Activated CD4-positive, alpha-beta memory T cell treated with anti-CD3 and anti-CD28 coated beads, Interleukin-2, amount 10 ng/mL, durations not matched to agents 7 days and 5 days (primary cell): Measurements from ENCODE around the gene DCHS1. TPM values are rescaled to one million over a fixed set of nuclear protein-coding genes. Genes with fewer than 3 reads are reported as not detected.
A peak's percentile ranks its signal among the peaks of the same experiment; 100 is the strongest.

Experiments used
- CTCF ChIA-PET: fragments of 350-600 bp; sonication (Branson Sonifier 250); formaldehyde crosslinking; loops from one replicate; lab custom pipeline; 2021; ENCODE audit warnings: antibody characterized with exemption, inconsistent platforms; lab: Charles Lee
- POLR2A ChIA-PET: fragments of 350-600 bp; sonication (Branson Sonifier 250); formaldehyde crosslinking; loops from one replicate; lab custom pipeline; 2021; ENCODE audit warnings: antibody characterized with exemption; lab: Charles Lee
- DNase-seq: peaks from one replicate; pipeline ENCODE4 v3.0.0-alpha.2; 2020
- H3K27ac Mint-ChIP-seq: one replicate; pipeline ENCODE4 v1.8.0; 2021; ENCODE audit warnings: mild to moderate bottlenecking, mixed read lengths
- H3K27me3 Mint-ChIP-seq: one replicate; pipeline ENCODE4 v1.8.0; 2021; ENCODE audit warnings: mixed read lengths
- H3K36me3 Mint-ChIP-seq: one replicate; pipeline ENCODE4 v1.8.0; 2021; ENCODE audit warnings: low read depth, mixed read lengths
- H3K4me1 Mint-ChIP-seq: one replicate; pipeline ENCODE4 v1.8.0; 2021; ENCODE audit warnings: mixed read lengths
- H3K4me3 Mint-ChIP-seq: one replicate; pipeline ENCODE4 v1.8.0; 2021; ENCODE audit warnings: mild to moderate bottlenecking, mixed read lengths
- H3K9me3 Mint-ChIP-seq: one replicate; pipeline ENCODE4 v1.8.0; 2021; ENCODE audit warnings: mixed read lengths
- total RNA-seq, 2 experiments: library from RNA; stranded (reverse); gene quantifications; one replicate each; pipeline ENCODE4 v1.2.3, GENCODE V29; 2021

DCHS1 gene
- total RNA-seq, 2 experiments from 2014 or later = 0.23 to 0.25 TPM

DNA sequence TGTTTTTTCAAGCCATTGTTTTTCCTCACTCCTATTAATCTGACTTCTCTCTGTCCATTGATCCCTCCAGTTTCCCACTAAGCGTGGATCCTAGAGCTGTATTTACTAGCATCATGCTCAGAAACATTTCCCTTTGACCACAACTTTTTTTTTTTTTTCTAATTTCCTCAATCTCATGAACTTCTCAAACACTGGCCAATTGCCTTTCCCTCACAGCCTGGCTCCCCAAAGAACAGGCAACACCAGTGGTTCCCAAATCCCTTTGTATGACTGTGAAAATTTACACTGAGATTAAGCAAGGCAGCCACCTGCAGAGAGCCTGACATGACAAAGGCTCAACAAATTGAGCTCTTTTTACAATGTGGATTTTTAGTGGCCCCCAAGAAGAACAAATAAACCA lies 35.0 kb downstream of the DCHS1 start:
- H3K4me1 Mint-ChIP-seq = peaks cover 6% of the 10 kb centered on the region
- CTCF ChIA-PET = interaction anchor here (0.8 to 4.4 kb wide), 4 partner anchors 9 to 63 kb away, joined by 3 to 59 read pairs (median 22); partner anchors contain the start of genes MRPL17 and TAF10
- no peaks in the 10 kb centered on the region for H3K27me3 Mint-ChIP-seq
- POLR2A ChIA-PET = interaction anchor here (1.4 to 6.6 kb wide), 4 partner anchors 9 to 63 kb away, joined by 3 to 108 read pairs (median 13); partner anchors contain the start of genes ILK, MRPL17, RRP8 and TAF10
- no peaks in the 10 kb centered on the region for H3K9me3 Mint-ChIP-seq
- no peak for DNase-seq
- H3K4me3 Mint-ChIP-seq = no peak overlapping the region
- no peak overlapping the region for H3K27ac Mint-ChIP-seq
- peaks cover 13% of the 10 kb centered on the region for H3K36me3 Mint-ChIP-seq

DNA sequence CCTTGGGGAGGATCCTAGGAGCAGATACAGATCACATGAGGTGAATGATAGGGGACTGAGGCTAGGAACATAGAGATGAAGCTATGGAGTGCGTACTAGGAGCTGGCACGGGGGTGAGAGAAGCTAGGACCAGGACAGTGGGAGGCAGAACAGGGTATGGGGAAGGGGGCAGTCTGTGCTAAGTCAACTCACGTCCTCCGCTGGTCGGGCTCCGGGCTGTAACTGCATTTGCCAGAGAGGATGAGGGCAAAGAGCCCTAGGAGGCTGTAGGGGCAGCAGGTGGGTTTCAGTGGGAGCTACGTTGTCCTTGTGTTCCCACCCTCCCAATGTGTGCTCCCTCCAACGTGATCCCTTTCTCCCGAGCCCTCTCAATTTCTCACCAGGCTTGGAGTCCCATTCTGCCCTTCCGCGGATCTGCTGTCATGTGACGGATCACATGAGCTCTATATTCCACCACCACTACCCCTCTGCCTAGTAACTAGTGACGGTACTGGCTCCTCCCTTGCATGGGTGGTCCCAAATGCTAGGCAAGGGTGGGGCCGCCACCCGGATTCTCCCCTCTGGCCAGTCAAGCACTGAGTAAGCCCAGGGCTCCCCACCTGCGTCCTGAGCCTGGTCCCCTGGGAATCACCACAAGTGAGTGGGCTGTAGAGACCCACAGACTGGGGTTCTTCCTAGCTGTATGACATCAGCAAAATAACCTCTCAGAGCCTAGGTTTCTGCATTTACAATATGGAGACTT lies 36.4 kb downstream of the DCHS1 start, which contains the start of gene TPP1:
Gene TPP1, minus strand, starts transcription at position 419 of the 742 bp plus-strand sequence. Its CDS starts 22 bp downstream, at position 397.
- H3K4me1 Mint-ChIP-seq = peaks cover 6% of the 10 kb centered on the region
- CTCF ChIA-PET = interaction anchor here (0.7 to 4.4 kb wide), 24 partner anchors 9 to 240 kb away, joined by 3 to 59 read pairs (median 3); partner anchors contain the start of genes ARFIP2, ILK, MRPL17 and RRP8
- POLR2A ChIA-PET = interaction anchor here (0.6 to 6.6 kb wide), 23 partner anchors 8 to 299 kb away, joined by 3 to 108 read pairs (median 6); partner anchors contain the start of genes APBB1, ARFIP2, CAVIN3 and ILK

DNA sequence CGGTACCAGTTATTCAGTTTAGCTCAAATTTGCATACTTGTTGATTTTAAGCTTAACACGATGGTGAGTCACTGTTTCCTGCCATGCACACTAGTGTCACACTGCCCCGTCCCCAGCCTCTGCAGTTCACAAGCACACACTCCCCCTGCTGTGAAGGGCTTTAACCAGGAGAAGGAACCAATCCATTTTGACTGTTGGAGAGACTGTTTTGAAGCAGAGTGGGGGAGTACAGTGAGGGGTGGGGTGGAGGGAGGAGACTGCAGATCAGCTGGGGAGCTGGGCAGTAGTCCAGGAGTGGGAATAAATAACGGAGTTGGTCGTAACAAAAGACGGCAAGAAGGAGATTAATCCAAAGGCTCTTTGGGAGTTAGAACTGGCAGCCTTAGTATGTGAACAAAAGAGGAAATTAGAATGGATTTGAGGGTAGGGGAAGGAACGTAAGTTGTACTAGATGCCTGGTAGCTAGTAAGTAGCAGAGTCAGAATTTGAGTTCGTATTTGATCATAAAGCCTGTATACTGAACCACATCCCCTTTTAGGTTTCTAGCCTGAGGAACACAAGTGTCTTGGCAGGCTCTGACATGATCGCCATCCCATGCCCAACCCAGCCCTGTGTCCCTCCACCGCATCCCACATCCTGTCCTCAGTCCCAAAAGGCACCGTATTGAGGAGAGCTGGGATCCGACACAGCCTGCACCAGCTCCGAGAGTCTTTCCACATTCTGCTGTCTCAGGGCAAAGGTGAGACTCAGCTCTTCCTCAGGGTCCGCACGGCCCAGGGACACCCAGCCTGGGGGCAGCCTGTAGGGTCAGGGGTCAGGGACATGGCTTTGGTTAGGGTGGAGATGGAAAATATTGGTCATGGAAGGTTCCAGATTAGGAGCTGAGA lies 37.2 kb downstream of the DCHS1 start:
- ChIA-PET POLR2A (interaction anchor here (0.8 to 6.6 kb wide), 24 partner anchors 8 to 298 kb away, joined by 3 to 108 read pairs (median 6); partner anchors contain the start of genes APBB1, ARFIP2, CAVIN3 and ILK), CTCF (interaction anchor here (0.6 to 4.4 kb wide), 29 partner anchors 9 to 240 kb away, joined by 3 to 59 read pairs (median 3); partner anchors contain the start of genes ARFIP2, ILK, MRPL17 and RRP8)
- Mint-ChIP-seq H3K4me1 (peaks cover 6% of the 10 kb centered on the region), H3K36me3 (peaks cover 18% of the 10 kb centered on the region), H3K27ac (no peak overlapping the region), H3K27me3 (no peaks in the 10 kb centered on the region), H3K9me3 (no peaks in the 10 kb centered on the region), H3K4me3 (no peak overlapping the region)
- peak; percentile 77 for DNase-seq

More for the DNA sequence above, 36.4 kb downstream of the DCHS1 start, which contains the start of gene TPP1:
- peaks cover 18% of the 10 kb centered on the region for H3K36me3 Mint-ChIP-seq
- no peak within 1 kb of the TSS for H3K27ac Mint-ChIP-seq
- H3K4me3 Mint-ChIP-seq = no peak within 1 kb of the TSS
- no peaks in the 10 kb centered on the region for H3K27me3 Mint-ChIP-seq
- DNase-seq = peak; percentile 92
- H3K9me3 Mint-ChIP-seq = no peaks in the 10 kb centered on the region

DNA sequence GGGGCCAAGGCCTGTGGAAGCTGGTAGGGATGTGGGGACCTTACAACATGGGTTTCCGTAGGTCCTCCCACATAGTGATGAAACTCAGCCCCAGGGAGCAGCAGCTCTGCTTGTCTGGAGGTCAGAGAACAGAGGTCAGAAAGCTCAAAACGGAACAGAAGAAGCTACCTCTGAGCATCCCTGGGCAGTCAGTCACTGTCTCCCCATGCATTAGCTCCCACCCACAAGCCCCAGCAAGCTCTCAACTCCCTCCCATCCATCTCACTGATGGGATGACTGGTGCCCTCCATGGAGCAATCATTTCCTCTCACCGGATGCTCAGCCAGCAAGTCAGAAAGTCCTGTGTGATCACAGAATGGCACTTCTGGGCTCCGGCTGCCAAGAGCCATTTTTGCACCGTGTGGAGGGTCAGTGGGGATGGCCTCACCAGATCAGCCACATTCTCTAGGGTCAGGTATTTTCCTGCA lies 38.3 kb downstream of the DCHS1 start:
- peaks cover 6% of the 10 kb centered on the region for H3K4me1 Mint-ChIP-seq
- H3K9me3 Mint-ChIP-seq = no peaks in the 10 kb centered on the region
- no peak for DNase-seq
- CTCF ChIA-PET = interaction anchor here (0.6 to 4.4 kb wide), 13 partner anchors 8 to 238 kb away, joined by 3 to 59 read pairs (median 4); partner anchors contain the start of genes ILK, MRPL17 and RRP8
- H3K4me3 Mint-ChIP-seq = no peak overlapping the region
- POLR2A ChIA-PET = interaction anchor here (0.8 to 6.6 kb wide), 13 partner anchors 10 to 239 kb away, joined by 3 to 108 read pairs (median 15); partner anchors contain the start of genes APBB1, ARFIP2, ILK and MRPL17
- H3K36me3 Mint-ChIP-seq = peaks cover 18% of the 10 kb centered on the region
- H3K27me3 Mint-ChIP-seq = no peaks in the 10 kb centered on the region
- H3K27ac Mint-ChIP-seq = no peak overlapping the region

GRCh38 chr11:6616596-6617250 lies 38.9 kb downstream of the DCHS1 start:
- ChIA-PET CTCF (interaction anchor here (0.5 to 4.4 kb wide), 5 partner anchors 51 to 241 kb away, joined by 3 to 59 read pairs (median 6); partner anchors contain the start of gene MRPL17), POLR2A (interaction anchor here (1.3 to 6.6 kb wide), 4 partner anchors 10 to 66 kb away, joined by 5 to 108 read pairs (median 34); partner anchors contain the start of genes ILK, MRPL17 and RRP8)
- no peak overlapping the region for H3K27ac Mint-ChIP-seq

DNA sequence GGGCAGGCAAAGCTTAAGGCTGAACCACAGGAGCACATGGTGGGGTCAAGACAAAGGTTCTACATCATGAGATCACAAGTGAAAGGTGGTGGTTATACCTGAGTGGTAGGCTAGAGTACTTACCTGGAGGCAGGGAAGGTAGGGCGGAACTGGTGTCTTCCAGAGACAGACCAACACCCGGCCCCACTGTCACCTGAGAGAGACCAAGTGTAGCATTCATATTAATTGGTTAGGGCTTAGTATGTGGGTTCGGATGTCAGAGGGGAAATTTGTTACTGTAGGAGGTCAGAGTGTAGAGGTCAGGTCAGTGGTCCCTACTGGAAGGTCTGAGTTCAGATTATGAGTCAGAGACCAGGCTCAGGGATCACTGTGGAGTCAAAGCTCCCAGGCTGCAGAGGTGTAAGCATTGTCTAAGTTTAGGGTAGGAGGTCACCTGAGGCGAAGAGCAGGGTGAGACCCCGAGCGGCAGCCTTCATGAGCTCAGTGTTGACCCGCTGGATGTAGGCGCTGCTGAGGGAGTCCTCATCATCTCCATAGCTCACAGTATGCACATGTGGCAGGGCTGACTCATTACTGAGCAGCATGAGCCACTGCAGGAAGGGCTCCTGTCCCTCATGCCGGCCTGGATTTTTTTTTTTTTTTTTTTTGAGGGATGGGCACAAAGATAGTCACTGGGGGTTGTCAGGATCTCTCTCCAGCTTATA lies 39.6 kb downstream of the DCHS1 start:
- Mint-ChIP-seq H3K9me3 (no peaks in the 10 kb centered on the region), H3K4me3 (no peak overlapping the region)

More at GRCh38 chr11:6616596-6617250, 38.9 kb downstream of the DCHS1 start:
- Mint-ChIP-seq H3K36me3 (peaks cover 18% of the 10 kb centered on the region), H3K4me3 (peak overlapping the region; percentile 18), H3K9me3 (no peaks in the 10 kb centered on the region), H3K4me1 (peaks cover 6% of the 10 kb centered on the region), H3K27me3 (no peaks in the 10 kb centered on the region)
- DNase-seq = no peak

DNA sequence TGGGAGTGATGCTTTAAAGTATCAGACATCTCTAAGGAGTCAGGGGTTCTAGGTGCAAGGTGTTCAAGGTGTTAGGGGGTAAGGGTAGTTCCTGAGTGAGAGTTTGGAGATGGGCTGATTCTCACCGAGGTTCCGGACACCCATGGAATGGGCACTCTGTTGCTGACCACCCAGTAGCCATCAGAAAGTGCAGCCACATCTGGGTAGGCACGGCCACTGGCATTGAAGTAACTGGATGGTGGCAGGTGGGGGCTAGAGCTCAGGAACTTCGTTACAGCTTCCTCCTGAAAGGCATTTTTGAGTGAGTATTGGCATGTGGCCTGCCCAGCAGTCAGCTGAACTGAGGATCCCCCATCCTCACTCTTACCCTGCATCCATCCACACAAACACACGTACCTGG lies 40.6 kb downstream of the DCHS1 start:
- ChIA-PET POLR2A (interaction anchor here (1.3 kb wide), 1 partner anchor 8 kb away, joined by 5 read pairs; no protein-coding TSS in a partner anchor), CTCF (no interaction called here)
- Mint-ChIP-seq H3K27ac (no peak overlapping the region), H3K4me3 (no peak overlapping the region), H3K4me1 (peaks cover 22% of the 10 kb centered on the region), H3K36me3 (peaks cover 34% of the 10 kb centered on the region), H3K9me3 (no peaks in the 10 kb centered on the region), H3K27me3 (no peaks in the 10 kb centered on the region)
- DNase-seq = no peak

More for the DNA sequence above, 39.6 kb downstream of the DCHS1 start:
- POLR2A ChIA-PET = interaction anchor here (1.3 kb wide), 1 partner anchor 9 kb away, joined by 5 read pairs; no protein-coding TSS in a partner anchor
- CTCF ChIA-PET = interaction anchor here (0.5 to 1.3 kb wide), 2 partner anchors 67 to 240 kb away, joined by 3 to 6 read pairs; partner anchors contain the start of gene MRPL17
- H3K27me3 Mint-ChIP-seq = no peaks in the 10 kb centered on the region
- no peak for DNase-seq
- H3K4me1 Mint-ChIP-seq = peaks cover 12% of the 10 kb centered on the region
- peaks cover 24% of the 10 kb centered on the region for H3K36me3 Mint-ChIP-seq
- H3K27ac Mint-ChIP-seq = no peak overlapping the region

DNA sequence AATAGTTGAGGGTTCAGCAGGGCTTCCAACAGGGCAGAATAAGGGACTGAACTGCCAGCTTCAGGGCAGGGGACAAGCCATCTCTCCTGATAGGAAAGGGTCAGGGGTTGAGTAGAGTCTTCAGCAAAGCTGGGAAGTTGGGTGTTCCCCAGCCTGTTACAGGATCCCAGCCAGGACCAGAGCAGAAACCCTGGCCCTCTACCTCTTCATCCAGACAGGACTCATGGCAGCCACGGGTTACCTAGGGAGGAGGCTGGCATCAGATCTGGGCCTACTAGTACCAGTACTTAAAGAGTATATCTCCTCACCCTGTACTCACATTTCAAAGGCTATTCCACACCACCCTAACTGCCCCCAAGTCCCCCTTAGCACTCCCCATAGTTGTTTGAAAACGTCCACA lies 41.2 kb downstream of the DCHS1 start:
- peaks cover 40% of the 10 kb centered on the region for H3K36me3 Mint-ChIP-seq
- H3K4me1 Mint-ChIP-seq = peaks cover 28% of the 10 kb centered on the region
- H3K4me3 Mint-ChIP-seq = no peak overlapping the region
- CTCF ChIA-PET = interaction anchor here (1.0 kb wide), 1 partner anchor 69 kb away, joined by 3 read pairs; the partner anchor contains the start of gene MRPL17
- H3K9me3 Mint-ChIP-seq = no peaks in the 10 kb centered on the region
- H3K27ac Mint-ChIP-seq = no peak overlapping the region
- no peaks in the 10 kb centered on the region for H3K27me3 Mint-ChIP-seq
- POLR2A ChIA-PET = interaction anchor here (3.6 kb wide), 1 partner anchor 11 kb away, joined by 27 read pairs; the partner anchor contains the start of genes ILK and RRP8
- no peak for DNase-seq

DNA sequence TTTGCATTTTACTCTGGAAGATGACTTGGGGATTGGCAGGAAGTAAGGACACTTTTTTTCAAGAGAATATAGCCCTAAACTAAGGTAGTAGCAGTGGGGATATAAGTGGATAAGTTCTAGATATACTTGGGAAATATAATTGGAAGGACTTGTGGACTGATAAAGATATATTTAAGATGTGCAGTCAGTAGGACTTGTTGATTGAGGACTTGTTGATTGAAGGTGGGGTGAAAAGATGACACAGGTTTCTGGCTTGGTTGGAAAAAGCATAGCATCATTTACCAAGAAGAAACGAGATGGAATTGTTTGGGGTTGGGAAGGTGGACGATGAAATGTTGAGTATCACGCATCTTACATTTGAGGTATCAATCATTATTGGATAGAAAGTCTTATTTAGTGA lies 42.1 kb downstream of the DCHS1 start:
- Mint-ChIP-seq H3K4me1 (peaks cover 36% of the 10 kb centered on the region), H3K27ac (no peak overlapping the region), H3K27me3 (no peaks in the 10 kb centered on the region), H3K36me3 (peaks cover 49% of the 10 kb centered on the region), H3K9me3 (no peaks in the 10 kb centered on the region), H3K4me3 (no peak overlapping the region)
- ChIA-PET POLR2A (interaction anchor here (0.8 to 3.6 kb wide), 11 partner anchors 8 to 212 kb away, joined by 3 to 37 read pairs (median 5); partner anchors contain the start of genes ARFIP2, ILK, MRPL17 and RRP8), CTCF (interaction anchor here (0.7 to 3.1 kb wide), 10 partner anchors 8 to 235 kb away, joined by 3 to 30 read pairs (median 3); partner anchors contain the start of genes ILK, MRPL17 and RRP8)
- no peak for DNase-seq

GRCh38 chr11:6612213-6613041 lies 43.2 kb downstream of the DCHS1 start, which contains the start of gene TAF10:
Gene TAF10, minus strand, starts transcription at chr11:6612216. Its CDS starts 27 bp downstream, at chr11:6612189.
- Mint-ChIP-seq H3K4me3 (peak within 1 kb of the TSS; percentile 88), H3K27me3 (no peaks in the 10 kb centered on the region), H3K4me1 (peaks cover 47% of the 10 kb centered on the region), H3K36me3 (peaks cover 59% of the 10 kb centered on the region), H3K9me3 (no peaks in the 10 kb centered on the region), H3K27ac (peak within 1 kb of the TSS; percentile 87)
- CTCF ChIA-PET = interaction anchor here (0.6 to 3.1 kb wide), 15 partner anchors 8 to 234 kb away, joined by 3 to 30 read pairs (median 3); partner anchors contain the start of genes ARFIP2, ILK, MRPL17 and RRP8
- POLR2A ChIA-PET = interaction anchor here (0.7 to 3.6 kb wide), 27 partner anchors 9 to 923 kb away, joined by 3 to 37 read pairs (median 4); partner anchors contain the start of genes APBB1, ARFIP2, ILK and MRPL17
- peak; percentile 96 for DNase-seq
